RCC 7860 (cell line): ENCODE data around the gene PLD1.
A peak's percentile ranks its signal among the peaks of the same experiment; 100 is the strongest.

Source experiments
- DNase-seq: peaks from one replicate; pipeline ENCODE4 v3.0.0-alpha.2; 2015; ENCODE audit warnings: low spot score
- FAIRE-seq: peaks from 2 replicates; lab custom pipeline; 2012; peaks lifted over from hg19 to GRCh38; lab: Jason Lieb, UNC

PLD1 gene

GRCh38 chr3:171776839-171777583 lies 33.3 kb downstream of the PLD1 start:
- FAIRE-seq (no peak), DNase-seq (no peak)

GRCh38 chr3:171776411-171776810 lies 33.9 kb downstream of the PLD1 start:
- DNase-seq (no peak), FAIRE-seq (no peak)

DNA sequence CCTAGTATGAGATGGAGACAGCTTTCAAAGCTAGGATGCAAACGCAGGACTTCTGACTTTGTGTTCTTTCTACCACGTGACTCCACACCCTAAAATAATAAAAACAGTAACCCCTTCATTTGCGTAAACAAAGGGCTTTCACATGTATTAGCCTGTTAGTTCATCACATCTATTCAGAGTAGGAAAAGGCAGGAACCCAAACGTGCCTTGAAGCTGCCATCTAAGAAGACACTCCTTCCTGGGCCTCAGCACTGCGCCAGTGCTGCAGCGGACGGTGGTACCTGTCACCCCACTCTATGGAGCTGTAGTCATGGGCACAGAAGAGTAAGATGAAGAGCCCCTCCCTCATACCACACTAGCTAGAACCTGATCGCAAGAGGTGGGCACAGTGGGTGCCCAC lies 34.3 kb downstream of the PLD1 start:
- FAIRE-seq (no peak), DNase-seq (no peak)

GRCh38 chr3:171774521-171774920 lies 35.8 kb downstream of the PLD1 start:
- DNase-seq (no peak), FAIRE-seq (no peak)

GRCh38 chr3:171772427-171773056 lies 37.7 kb downstream of the PLD1 start:
- DNase-seq (peak; percentile 54), FAIRE-seq (peak; percentile 51)

GRCh38 chr3:171770689-171771620 lies 39.3 kb downstream of the PLD1 start:
- FAIRE-seq: no peak
- no peak for DNase-seq

- FAIRE-seq (no peak), DNase-seq (no peak)
Observed at GRCh38 chr3:171769461-171769860, 40.8 kb downstream of the PLD1 start.

GRCh38 chr3:171768986-171769385 lies 41.3 kb downstream of the PLD1 start:
- FAIRE-seq: no peak
- no peak for DNase-seq

DNA sequence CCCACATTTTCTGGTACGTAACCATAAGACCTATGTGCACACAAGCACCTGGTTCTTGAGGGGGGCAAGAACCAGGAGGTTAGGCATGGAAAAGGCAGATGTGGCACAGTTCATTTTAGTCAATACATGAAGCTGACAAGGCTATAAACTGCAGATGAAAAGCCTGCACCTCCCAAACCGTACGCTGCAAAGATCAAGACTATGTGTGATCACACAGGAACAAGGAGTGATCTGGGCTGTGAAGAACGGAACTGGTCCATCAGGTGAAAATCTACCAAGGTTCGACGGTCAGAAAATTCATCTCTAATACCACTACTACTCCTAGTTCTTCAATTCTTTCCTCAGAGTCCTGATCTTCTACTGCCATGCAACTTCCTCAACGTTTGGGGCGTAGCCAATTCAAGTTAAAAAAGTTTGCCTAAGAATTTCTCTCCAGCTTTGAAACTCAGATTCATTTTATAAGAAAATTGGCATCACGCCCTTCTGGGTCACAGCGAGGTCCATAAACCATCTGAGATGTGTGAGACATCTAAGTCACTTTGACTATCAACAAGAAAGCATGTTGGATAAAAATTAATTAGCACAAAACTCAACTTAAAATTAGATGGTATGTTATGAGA lies 41.9 kb downstream of the PLD1 start:
- DNase-seq (no peak), FAIRE-seq (no peak)

DNA sequence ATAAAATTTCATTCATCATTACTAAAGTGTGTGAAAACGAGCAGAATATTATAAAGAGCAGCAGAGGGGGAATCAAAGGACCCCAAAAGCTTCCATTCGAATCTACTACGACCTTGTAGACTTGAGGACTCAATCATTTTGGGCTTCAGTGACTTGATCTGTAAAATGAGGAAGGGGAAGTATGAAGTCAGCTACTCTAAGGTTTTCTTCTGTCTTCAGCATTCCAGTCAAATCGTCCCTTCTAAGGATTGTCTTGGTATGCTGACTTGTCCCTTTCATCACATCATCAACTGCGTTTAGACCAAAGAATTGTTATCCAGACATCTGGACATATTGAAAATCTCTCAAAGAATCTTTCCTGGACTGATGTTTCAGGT lies 44.8 kb downstream of the PLD1 start:
- DNase-seq (no peak), FAIRE-seq (no peak)

GRCh38 chr3:171763392-171763791 lies 46.9 kb downstream of the PLD1 start:
- FAIRE-seq: no peak
- no peak for DNase-seq

DNA sequence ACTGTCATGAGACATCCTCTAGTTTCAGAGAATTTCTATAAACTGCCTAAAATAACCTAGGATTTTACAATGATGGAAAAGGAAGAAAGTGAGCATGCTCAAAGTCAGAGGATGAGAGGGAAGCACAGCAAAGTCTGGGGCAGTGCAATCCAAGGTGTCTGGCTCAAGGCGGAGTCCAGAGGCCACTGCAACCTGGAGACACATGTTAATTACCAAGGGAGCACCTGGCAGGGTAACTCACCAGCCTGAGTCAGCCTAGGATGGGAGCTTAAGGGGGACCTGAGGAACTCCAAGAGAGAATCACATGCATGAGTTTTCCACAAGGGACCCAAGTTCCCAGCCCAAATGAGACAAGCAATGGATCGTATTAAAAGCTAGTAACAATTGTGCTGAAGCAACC lies 49.8 kb downstream of the PLD1 start:
- no peak for DNase-seq
- no peak for FAIRE-seq

- FAIRE-seq: no peak
- no peak for DNase-seq
Observed at GRCh38 chr3:171758109-171758508, 52.2 kb downstream of the PLD1 start.

GRCh38 chr3:171757361-171758034 lies 52.8 kb downstream of the PLD1 start:
- DNase-seq (no peak), FAIRE-seq (no peak)

- no peak for FAIRE-seq
- DNase-seq: no peak
Observed at GRCh38 chr3:171755656-171756055, 54.6 kb downstream of the PLD1 start.

- DNase-seq (no peak), FAIRE-seq (no peak)
Observed at GRCh38 chr3:171755015-171755589, 55.2 kb downstream of the PLD1 start.

GRCh38 chr3:171753665-171754408 lies 56.4 kb downstream of the PLD1 start:
- DNase-seq: no peak

DNA sequence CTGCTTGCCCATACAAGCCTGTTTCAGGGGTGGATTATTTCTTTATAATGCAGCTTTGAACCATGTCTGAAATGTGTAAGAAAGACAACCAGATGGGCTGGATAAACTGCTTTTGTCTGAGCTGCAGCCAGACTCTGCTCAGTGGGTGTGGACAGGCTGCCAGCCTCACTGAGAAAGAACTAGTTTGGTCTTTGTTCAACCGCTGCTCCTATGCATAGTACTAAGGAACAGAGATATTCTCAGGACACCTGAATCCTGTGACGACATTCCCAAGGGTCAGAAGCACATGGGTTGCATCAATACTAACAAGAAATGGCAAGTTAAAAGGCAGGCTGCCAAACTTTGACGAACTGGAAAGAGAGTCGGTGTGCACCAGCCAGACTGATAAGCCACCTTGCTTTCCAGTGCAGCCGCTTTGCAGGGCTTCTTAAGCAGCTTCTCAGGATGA lies 57.2 kb downstream of the PLD1 start:
- DNase-seq (no peak), FAIRE-seq (no peak)

More at GRCh38 chr3:171753665-171754408, 56.4 kb downstream of the PLD1 start:
- no peak for FAIRE-seq

DNA sequence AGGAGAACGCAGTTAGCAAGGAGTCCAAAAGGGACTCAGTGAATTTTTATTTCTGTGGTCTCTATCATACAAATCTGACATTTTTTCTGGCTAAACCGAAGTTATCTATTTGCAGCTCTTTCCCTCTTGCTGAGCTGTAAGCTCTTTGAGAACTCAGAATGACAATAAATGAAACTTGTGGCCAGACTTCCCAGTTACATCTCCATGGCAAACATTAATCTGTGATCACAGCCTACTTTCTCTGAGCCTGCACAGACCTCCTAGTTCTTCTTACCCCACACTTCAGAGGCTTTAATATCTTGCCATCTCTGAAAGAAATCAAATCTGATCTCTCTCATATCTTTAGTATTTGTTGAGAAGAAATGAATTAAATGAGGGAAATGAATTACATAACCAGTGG lies 58.0 kb downstream of the PLD1 start:
- DNase-seq (no peak), FAIRE-seq (no peak)
